CD14-positive monocyte (primary cell): ENCODE results near the gene DLK1. TPM values are rescaled to one million over a fixed set of nuclear protein-coding genes. Genes with fewer than 3 reads are reported as not detected.

Source experiments
- DNase-seq, 3 donors: peaks; one replicate each; pipeline ENCODE4 v3.0.0-alpha.2; 2011 to 2022
- H2AFZ ChIP-seq: 2 replicates; pipeline ENCODE4 v1.6.0; 2012; ENCODE audit warnings: mild to moderate bottlenecking, low read depth, low read length, inconsistent platforms; ENCODE audit not compliant: insufficient read depth, poor library complexity, severe bottlenecking
- H3K27ac ChIP-seq, 2 donors: 1 replicate in 1 of 2; 2 replicates in 1 of 2; pipeline ENCODE4 v1.5.1; 2012 to 2013; ENCODE audit warnings: low read length in 2 of 2, control low read depth in 1 of 2, inconsistent platforms in 1 of 2, low read depth in 1 of 2, mild to moderate bottlenecking in 1 of 2
- H3K27me3 ChIP-seq, 2 donors: one replicate each; pipeline versions ENCODE4 v1.6.0 to v1.6.1; 2011 to 2013; ENCODE audit warnings: low read length in 2 of 2; ENCODE audit not compliant: control insufficient read depth in 2 of 2, insufficient read depth in 2 of 2
- H3K36me3 ChIP-seq, 2 donors: replicated peaks in 1 of 2; 1 replicate in 1 of 2; 2 replicates in 1 of 2; pipeline versions ENCODE4 v1.5.1 to v1.6.1; 2012 to 2013; ENCODE audit warnings: low read length in 2 of 2, control low read depth in 1 of 2, inconsistent platforms in 1 of 2, mild to moderate bottlenecking in 1 of 2; ENCODE audit not compliant: insufficient read depth in 2 of 2, control insufficient read depth in 1 of 2
- H3K4me1 ChIP-seq, 2 donors: 1 replicate in 1 of 2; 2 replicates in 1 of 2; pipeline versions ENCODE4 v1.5.1 to v1.6.1; 2012 to 2013; ENCODE audit warnings: low read length in 2 of 2, control low read depth in 1 of 2, inconsistent platforms in 1 of 2, mild to moderate bottlenecking in 1 of 2, moderate library complexity in 1 of 2; ENCODE audit not compliant: insufficient read depth in 2 of 2, control insufficient read depth in 1 of 2
- H3K4me2 ChIP-seq: replicated peaks from 2 replicates; pipeline ENCODE3; 2012; ENCODE audit warnings: low read length, moderate library complexity, mild to moderate bottlenecking; ENCODE audit not compliant: poor library complexity, severe bottlenecking; ENCODE audit errors: extremely low read depth
- H3K4me3 ChIP-seq, 3 experiments: fragments of 200-600 bp in 1 of 3; sonication (generic) in 1 of 3; replicated peaks in 1 of 3; 1 replicate in 2 of 3; 2 replicates in 1 of 3; pipeline ENCODE4 v1.5.1; 2011 to 2013; ENCODE audit warnings: low read length in 3 of 3, mild to moderate bottlenecking in 3 of 3, control low read depth in 2 of 3, low read depth in 2 of 3, inconsistent platforms in 1 of 3, moderate library complexity in 1 of 3
- H3K79me2 ChIP-seq: 2 replicates; pipeline ENCODE4 v1.6.0; 2012; ENCODE audit warnings: mild to moderate bottlenecking, control low read depth, inconsistent platforms, low read length, moderate library complexity; ENCODE audit not compliant: insufficient read depth
- H3K9ac ChIP-seq: 2 replicates; pipeline ENCODE4 v1.6.0; 2017; ENCODE audit warnings: low read length, mild to moderate bottlenecking; ENCODE audit not compliant: insufficient read depth, poor library complexity, severe bottlenecking
- H3K9me3 ChIP-seq, 2 donors: replicated peaks in 1 of 2; 1 replicate in 1 of 2; 2 replicates in 1 of 2; pipeline versions ENCODE4 v1.5.1 to v1.6.1; 2012 to 2013; ENCODE audit warnings: low read length in 2 of 2, control low read depth in 1 of 2; ENCODE audit not compliant: control insufficient read depth in 1 of 2, insufficient read depth in 1 of 2
- H4K20me1 ChIP-seq: 2 replicates; pipeline ENCODE4 v1.6.0; 2012; ENCODE audit warnings: mild to moderate bottlenecking, low read length, control low read depth, moderate library complexity; ENCODE audit not compliant: insufficient read depth
- H3K27ac Mint-ChIP-seq, 7 donors: one replicate each; pipeline ENCODE4 v1.8.0; 2020; ENCODE audit warnings: mild to moderate bottlenecking in 7 of 7, mixed read lengths in 7 of 7, moderate library complexity in 6 of 7, inconsistent platforms in 2 of 7
- H3K27me3 Mint-ChIP-seq, 3 donors: one replicate each; pipeline ENCODE4 v1.8.0; 2021 to 2022; ENCODE audit warnings: low read depth in 3 of 3, mild to moderate bottlenecking in 3 of 3, mixed read lengths in 3 of 3, moderate library complexity in 3 of 3, inconsistent platforms in 1 of 3
- H3K36me3 Mint-ChIP-seq, 2 donors: one replicate each; pipeline ENCODE4 v1.8.0; 2020; ENCODE audit warnings: mixed read lengths in 2 of 2, inconsistent platforms in 1 of 2, mild to moderate bottlenecking in 1 of 2
- H3K4me1 Mint-ChIP-seq: one replicate; pipeline ENCODE4 v1.8.0; 2020; ENCODE audit warnings: mild to moderate bottlenecking, mixed read lengths
- H3K4me3 Mint-ChIP-seq, 2 donors: one replicate each; pipeline ENCODE4 v1.8.0; 2020; ENCODE audit warnings: mild to moderate bottlenecking in 2 of 2, mixed read lengths in 2 of 2, moderate library complexity in 1 of 2
- H3K9me3 Mint-ChIP-seq, 7 donors: one replicate each; pipeline ENCODE4 v1.8.0; 2020 to 2022; ENCODE audit warnings: mixed read lengths in 7 of 7, mild to moderate bottlenecking in 6 of 7, moderate library complexity in 6 of 7, inconsistent platforms in 2 of 7
- WGBS: methylation state at CpG from one replicate; pipeline ENCODE4 v1.1.5; 2013; ENCODE audit warnings: missing lambda C conversion rate; ENCODE audit not compliant: insufficient coverage; 5-methylcytosine and 5-hydroxymethylcytosine counted together
- intact Hi-C, 2 donors: fragments of 100-400 bp; cut with micrococcal nuclease; formaldehyde crosslinking; loops; one replicate each; pipeline versions ENCODE4 v1.15.0 to v1.15.1; 2023
- polyA plus RNA-seq, 3 donors: library from polyadenylated mRNA; depleted of rRNA in 1 of 3; unstranded in 2 of 3; stranded (reverse) in 1 of 3; fragments of 300-500 nt in 2 of 3; fragments of >200 nt in 1 of 3; fragmentation: Illumina TruSeq in 2 of 3; gene quantifications; 1 replicate in 2 of 3; 2 replicates in 1 of 3; pipeline ENCODE4 v1.2.3, GENCODE V29; 2012 to 2021
- TF ChIP-seq, protein P1 (sequence below): fragments of 200-600 bp; IDR thresholded peaks from one replicate; pipeline ENCODE4 v1.8.0; 2022; ENCODE audit warnings: antibody characterized with exemption, mild to moderate bottlenecking

The DLK1 gene
- polyA plus RNA-seq, 3 donors: 0.04 TPM; not detected in 2

DNA sequence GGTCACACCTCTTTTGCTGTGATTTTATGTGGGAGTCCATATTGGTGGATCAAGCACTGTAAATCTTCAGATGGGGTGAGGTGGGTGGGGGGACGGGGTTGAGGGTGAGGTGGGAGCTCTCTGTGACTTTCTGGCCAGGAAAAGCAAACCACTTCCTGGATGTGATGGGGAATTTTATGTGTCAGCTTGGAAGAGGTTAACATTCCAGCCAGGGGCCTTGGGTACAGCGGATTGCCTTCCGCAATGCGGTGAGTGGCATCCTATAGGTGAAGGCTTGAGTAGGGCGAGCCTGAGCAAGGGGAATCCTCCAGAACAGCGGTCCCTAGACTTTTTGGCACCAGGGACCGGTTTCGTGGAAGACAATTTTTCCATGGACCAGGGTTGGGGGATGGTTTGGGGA lies 36.2 kb downstream of the DLK1 start:
- Mint-ChIP-seq H3K36me3 (no peaks in the 10 kb centered on the region), H3K4me3 (no peak overlapping the region), H3K9me3 (peaks cover 0 to 2% (median 0%) of the 10 kb centered on the region in 7 donors), H3K4me1 (peaks cover 2% of the 10 kb centered on the region), H3K27ac (no peak overlapping the region), H3K27me3 (peaks cover 1 to 5% (median 1%) of the 10 kb centered on the region in 3 donors)
- 100% methylated on average over 1 of the region's 8 CpGs for WGBS
- Histone ChIP-seq H3K27me3 (no peaks in the 10 kb centered on the region), H3K9me3 (no peaks in the 10 kb centered on the region), H3K9ac (no peak overlapping the region), H3K36me3 (no peaks in the 10 kb centered on the region), H3K4me2 (no peak overlapping the region), H3K79me2 (no peaks in the 10 kb centered on the region), H3K27ac (no peak overlapping the region), H4K20me1 (no peaks in the 10 kb centered on the region), H3K4me3 (no peak overlapping the region), H3K4me1 (no peaks in the 10 kb centered on the region), H2AFZ (no peak overlapping the region)
- intact Hi-C loops: no loop called here
- no peak for DNase-seq
- TF ChIP-seq, protein P1, sequence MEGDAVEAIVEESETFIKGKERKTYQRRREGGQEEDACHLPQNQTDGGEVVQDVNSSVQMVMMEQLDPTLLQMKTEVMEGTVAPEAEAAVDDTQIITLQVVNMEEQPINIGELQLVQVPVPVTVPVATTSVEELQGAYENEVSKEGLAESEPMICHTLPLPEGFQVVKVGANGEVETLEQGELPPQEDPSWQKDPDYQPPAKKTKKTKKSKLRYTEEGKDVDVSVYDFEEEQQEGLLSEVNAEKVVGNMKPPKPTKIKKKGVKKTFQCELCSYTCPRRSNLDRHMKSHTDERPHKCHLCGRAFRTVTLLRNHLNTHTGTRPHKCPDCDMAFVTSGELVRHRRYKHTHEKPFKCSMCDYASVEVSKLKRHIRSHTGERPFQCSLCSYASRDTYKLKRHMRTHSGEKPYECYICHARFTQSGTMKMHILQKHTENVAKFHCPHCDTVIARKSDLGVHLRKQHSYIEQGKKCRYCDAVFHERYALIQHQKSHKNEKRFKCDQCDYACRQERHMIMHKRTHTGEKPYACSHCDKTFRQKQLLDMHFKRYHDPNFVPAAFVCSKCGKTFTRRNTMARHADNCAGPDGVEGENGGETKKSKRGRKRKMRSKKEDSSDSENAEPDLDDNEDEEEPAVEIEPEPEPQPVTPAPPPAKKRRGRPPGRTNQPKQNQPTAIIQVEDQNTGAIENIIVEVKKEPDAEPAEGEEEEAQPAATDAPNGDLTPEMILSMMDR: no peak

GRCh38 chr14:100764471-100765115 lies 37.9 kb downstream of the DLK1 start:
- 91% methylated on average over 5 of the region's 7 CpGs for WGBS
- no peak overlapping the region for H3K4me2 ChIP-seq
- H3K27ac Mint-ChIP-seq: no peak overlapping the region
- H3K27me3 Mint-ChIP-seq: peaks cover 1 to 6% (median 5%) of the 10 kb centered on the region in 3 donors
- H3K4me3 ChIP-seq: no peak overlapping the region
- H3K9me3 Mint-ChIP-seq: peaks cover 0 to 6% (median 2%) of the 10 kb centered on the region in 7 donors
- no peaks in the 10 kb centered on the region for H3K27me3 ChIP-seq
- H3K9ac ChIP-seq: no peak overlapping the region
- H3K4me3 Mint-ChIP-seq: no peak overlapping the region
- no peaks in the 10 kb centered on the region for H3K36me3 Mint-ChIP-seq
- no peaks in the 10 kb centered on the region for H3K9me3 ChIP-seq
- peaks cover 2% of the 10 kb centered on the region for H3K4me1 Mint-ChIP-seq
- intact Hi-C loops: no loop called here
- no peak for DNase-seq
- TF ChIP-seq, protein P1: no peak
- no peaks in the 10 kb centered on the region for H3K4me1 ChIP-seq
- H3K36me3 ChIP-seq: no peaks in the 10 kb centered on the region
- no peak overlapping the region for H2AFZ ChIP-seq
- H3K79me2 ChIP-seq: no peaks in the 10 kb centered on the region
- no peaks in the 10 kb centered on the region for H4K20me1 ChIP-seq
- H3K27ac ChIP-seq: no peak overlapping the region
